Tibial nerve (tissue), 4 donors: ENCODE measurements around the gene NANOS3.

ENCODE experiments used
- CTCF ChIP-seq, 5 experiments: fragments of 200-600 bp in 3 of 5; fragments of 450-650 bp in 2 of 5; sonication (generic) in 3 of 5; IDR thresholded peaks; one replicate each; pipeline ENCODE4 v1.5.1; 2016 to 2019; ENCODE audit warnings: antibody characterized with exemption in 5 of 5, mild to moderate bottlenecking in 3 of 5, moderate library complexity in 2 of 5
- EP300 ChIP-seq, 2 donors: sonication (generic); formaldehyde crosslinking; IDR thresholded peaks; one replicate each; pipeline ENCODE4 v1.6.1; 2017; ENCODE audit warnings: antibody characterized with exemption in 2 of 2, mild to moderate bottlenecking in 1 of 2
- POLR2A ChIP-seq, 2 donors: fragments of 450-650 bp; IDR thresholded peaks; one replicate each; pipeline ENCODE4 v1.6.1; 2017; ENCODE audit warnings: antibody characterized with exemption in 2 of 2, mild to moderate bottlenecking in 2 of 2, moderate library complexity in 2 of 2

- TF ChIP-seq POLR2A (IDR thresholded peaks at IDR 0.05) (no peak), CTCF (IDR thresholded peaks at IDR 0.05) (no peak), EP300 (IDR thresholded peaks at IDR 0.05) (no peak)
Observed at GRCh38 chr19:13876834-13877233, at the start of gene NANOS3.
